ENCODE measurements around the gene HFE. TPM values are rescaled to one million over a fixed set of nuclear protein-coding genes. Genes with fewer than 3 reads are reported as not detected.

The HFE gene
- total RNA-seq, 2 donors from 2014 or later = 1.8 to 2.1 TPM

GRCh38 chr6:26129656-26130055 lies 42.4 kb downstream of the HFE start:
- no peaks in the 10 kb centered on the region for H3K36me3 ChIP-seq (ENCODE audit: control insufficient read depth, insufficient read depth, low read length)
- H3K9ac ChIP-seq (ENCODE audit: extremely low read depth, low read length, poor library complexity, severe bottlenecking) = no peak overlapping the region
- WGBS, 2 experiments (ENCODE audit: insufficient coverage in 1 of 2, insufficient read length in 1 of 2) = 95% methylated on average over 1 of the region's 1 CpG; no CpG with 5 or more reads in 1 of the 2 experiments
- no peaks in the 10 kb centered on the region for H3K9me3 ChIP-seq (ENCODE audit: control insufficient read depth, low read length)
- Mint-ChIP-seq H3K36me3 (ENCODE audit: low read depth) (peaks cover 4% of the 10 kb centered on the region), H3K4me3 (no peak overlapping the region), H3K27me3 (ENCODE audit: insufficient read depth) (peaks cover 17% of the 10 kb centered on the region), H3K9me3 (no peaks in the 10 kb centered on the region), H3K27ac (no peak overlapping the region), H3K4me1 (peaks cover 16% of the 10 kb centered on the region)
- H3K27me3 ChIP-seq (ENCODE audit: control insufficient read depth, insufficient read depth, low read length, poor library complexity, severe bottlenecking) = peaks cover 25% of the 10 kb centered on the region
- DNase-seq = no peak
- TF ChIP-seq CTCF (conservative IDR thresholded peaks at IDR 0.05) = no peak
- no peak overlapping the region for H3K27ac ChIP-seq (ENCODE audit: low read depth, low read length)
- H3K4me1 ChIP-seq (ENCODE audit: control insufficient read depth, insufficient read depth, low read length) = peaks cover 3% of the 10 kb centered on the region
- H3K4me3 ChIP-seq (ENCODE audit: low read length) = no peak overlapping the region

- Mint-ChIP-seq H3K4me3 (no peak overlapping the region), H3K27ac (no peak overlapping the region), H3K4me1 (peaks cover 16% of the 10 kb centered on the region), H3K27me3 (ENCODE audit: insufficient read depth) (peaks cover 17% of the 10 kb centered on the region), H3K9me3 (no peaks in the 10 kb centered on the region), H3K36me3 (ENCODE audit: low read depth) (peaks cover 4% of the 10 kb centered on the region)
- no peak for DNase-seq
- H3K9ac ChIP-seq (ENCODE audit: extremely low read depth, low read length, poor library complexity, severe bottlenecking) = no peak overlapping the region
- TF ChIP-seq CTCF (conservative IDR thresholded peaks at IDR 0.05) = no peak
- H3K36me3 ChIP-seq (ENCODE audit: control insufficient read depth, insufficient read depth, low read length) = no peaks in the 10 kb centered on the region
- no peak overlapping the region for H3K27ac ChIP-seq (ENCODE audit: low read depth, low read length)
- no peak overlapping the region for H3K4me3 ChIP-seq (ENCODE audit: low read length)
- no peaks in the 10 kb centered on the region for H3K9me3 ChIP-seq (ENCODE audit: control insufficient read depth, low read length)
- 94 to 95% methylated on average over 3 to 6 of the region's 6 CpGs for WGBS, 2 experiments (ENCODE audit: insufficient coverage in 1 of 2, insufficient read length in 1 of 2)
- peaks cover 25% of the 10 kb centered on the region for H3K27me3 ChIP-seq (ENCODE audit: control insufficient read depth, insufficient read depth, low read length, poor library complexity, severe bottlenecking)
- H3K4me1 ChIP-seq (ENCODE audit: control insufficient read depth, insufficient read depth, low read length) = peaks cover 3% of the 10 kb centered on the region
Measured at GRCh38 chr6:26130581-26131249, 43.5 kb downstream of the HFE start.

- Mint-ChIP-seq H3K9me3 (no peaks in the 10 kb centered on the region), H3K27ac (peak overlapping the region; percentile 15), H3K36me3 (ENCODE audit: low read depth) (peaks cover 4% of the 10 kb centered on the region), H3K4me1 (peaks cover 14% of the 10 kb centered on the region), H3K4me3 (no peak overlapping the region), H3K27me3 (ENCODE audit: insufficient read depth) (peaks cover 17% of the 10 kb centered on the region)
- H3K9me3 ChIP-seq (ENCODE audit: control insufficient read depth, low read length) = no peaks in the 10 kb centered on the region
- no peak overlapping the region for H3K9ac ChIP-seq (ENCODE audit: extremely low read depth, low read length, poor library complexity, severe bottlenecking)
- no peak for DNase-seq
- peaks cover 25% of the 10 kb centered on the region for H3K27me3 ChIP-seq (ENCODE audit: control insufficient read depth, insufficient read depth, low read length, poor library complexity, severe bottlenecking)
- no peak overlapping the region for H3K27ac ChIP-seq (ENCODE audit: low read depth, low read length)
- no peak for TF ChIP-seq CTCF (conservative IDR thresholded peaks at IDR 0.05)
- no peaks in the 10 kb centered on the region for H3K36me3 ChIP-seq (ENCODE audit: control insufficient read depth, insufficient read depth, low read length)
- WGBS, 2 experiments (ENCODE audit: insufficient coverage in 1 of 2, insufficient read length in 1 of 2) = 69 to 100% methylated on average over 1 to 3 of the region's 3 CpGs
- H3K4me3 ChIP-seq (ENCODE audit: low read length) = no peak overlapping the region
- H3K4me1 ChIP-seq (ENCODE audit: control insufficient read depth, insufficient read depth, low read length) = peaks cover 3% of the 10 kb centered on the region
Measured at GRCh38 chr6:26131618-26132017, 44.4 kb downstream of the HFE start.

Data from endodermal cell (in vitro differentiated cells).